HEK293T (cell line): ENCODE data around the gene SIPA1L3.

Experiments
- ARNT ChIP-seq: fragments of 450-650 bp; IDR thresholded peaks from 2 replicates; pipeline ENCODE4 v1.6.1; 2017; ENCODE audit warnings: mild to moderate bottlenecking
- ELF4 ChIP-seq: fragments of 450-650 bp; IDR thresholded peaks from 2 replicates; pipeline ENCODE4 v1.6.1; 2017; ENCODE audit warnings: antibody characterized with exemption
- FOXA1 ChIP-seq: fragments of 450-650 bp; IDR thresholded peaks from 2 replicates; pipeline ENCODE4 v1.6.1; 2016; ENCODE audit warnings: mild to moderate bottlenecking
- FOXK2 ChIP-seq: fragments of 450-650 bp; IDR thresholded peaks from 2 replicates; pipeline ENCODE4 v1.6.1; 2016; ENCODE audit warnings: mild to moderate bottlenecking
- FOXM1 ChIP-seq: fragments of 450-650 bp; IDR thresholded peaks from 2 replicates; pipeline ENCODE4 v1.6.1; 2017; ENCODE audit warnings: mild to moderate bottlenecking, borderline replicate concordance
- SP1 ChIP-seq: fragments of 450-650 bp; IDR thresholded peaks from 2 replicates; pipeline ENCODE4 v1.6.1; 2017
- SUZ12 ChIP-seq: fragments of 450-650 bp; IDR thresholded peaks from 2 replicates; pipeline ENCODE4 v1.6.1; 2016; ENCODE audit warnings: mild to moderate bottlenecking
- TF ChIP-seq, protein P1 (sequence below): fragments of 450-650 bp; IDR thresholded peaks from 2 replicates; pipeline ENCODE4 v1.6.1; 2016

DNA sequence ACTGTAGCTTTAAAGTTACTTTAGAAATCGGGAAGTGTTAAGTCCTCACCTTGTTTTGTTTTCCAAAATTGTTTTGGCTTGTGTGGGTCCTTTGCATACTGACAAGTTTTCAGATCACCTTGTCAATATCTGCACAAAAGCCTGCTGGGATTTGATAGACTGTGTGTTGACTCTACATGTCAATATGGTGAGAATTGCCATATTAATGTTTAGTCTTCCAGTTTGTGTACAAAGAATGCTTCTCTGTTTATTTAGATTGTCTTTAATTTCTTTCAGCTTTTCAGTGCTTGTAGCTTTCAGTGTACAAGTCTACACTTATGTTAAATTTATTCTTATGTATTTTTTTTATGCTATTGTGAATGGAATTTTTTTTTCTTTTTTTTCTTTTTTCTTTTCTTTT, 50.2 kb downstream of the SIPA1L3 start:
- TF ChIP-seq FOXK2: no peak
- no peak for TF ChIP-seq FOXA1
- TF ChIP-seq, protein P1, sequence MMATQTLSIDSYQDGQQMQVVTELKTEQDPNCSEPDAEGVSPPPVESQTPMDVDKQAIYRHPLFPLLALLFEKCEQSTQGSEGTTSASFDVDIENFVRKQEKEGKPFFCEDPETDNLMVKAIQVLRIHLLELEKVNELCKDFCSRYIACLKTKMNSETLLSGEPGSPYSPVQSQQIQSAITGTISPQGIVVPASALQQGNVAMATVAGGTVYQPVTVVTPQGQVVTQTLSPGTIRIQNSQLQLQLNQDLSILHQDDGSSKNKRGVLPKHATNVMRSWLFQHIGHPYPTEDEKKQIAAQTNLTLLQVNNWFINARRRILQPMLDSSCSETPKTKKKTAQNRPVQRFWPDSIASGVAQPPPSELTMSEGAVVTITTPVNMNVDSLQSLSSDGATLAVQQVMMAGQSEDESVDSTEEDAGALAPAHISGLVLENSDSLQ: no peak
- no peak for TF ChIP-seq ARNT
- no peak for TF ChIP-seq FOXM1
- TF ChIP-seq SUZ12: no peak
- TF ChIP-seq SP1: no peak
- TF ChIP-seq ELF4: no peak
